Activated naive CD4-positive, alpha-beta T cell treated with anti-CD3 and anti-CD28 coated beads, Interleukin-2, amount 10 ng/mL, durations not matched to agents 7 days and 5 days (primary cell): ENCODE data around the gene AUNIP.
A peak's percentile ranks its signal among the peaks of the same experiment; 100 is the strongest.

Experiments used
- CTCF ChIA-PET: fragments of 350-600 bp; sonication (Branson Sonifier 250); formaldehyde crosslinking; loops from one replicate; lab custom pipeline; 2021; ENCODE audit warnings: antibody characterized with exemption; lab: Charles Lee
- DNase-seq: peaks from one replicate; pipeline ENCODE4 v3.0.0-alpha.2; 2020
- H3K27ac Mint-ChIP-seq: one replicate; pipeline ENCODE4 v1.8.0; 2021; ENCODE audit warnings: mild to moderate bottlenecking, moderate library complexity, mixed read lengths
- H3K27me3 Mint-ChIP-seq: one replicate; pipeline ENCODE4 v1.8.0; 2021; ENCODE audit warnings: mild to moderate bottlenecking, mixed read lengths
- H3K36me3 Mint-ChIP-seq: one replicate; pipeline ENCODE4 v1.8.0; 2021; ENCODE audit warnings: mixed read lengths
- H3K4me1 Mint-ChIP-seq: one replicate; pipeline ENCODE4 v1.8.0; 2021; ENCODE audit warnings: mixed read lengths
- H3K4me3 Mint-ChIP-seq: one replicate; pipeline ENCODE4 v1.8.0; 2021; ENCODE audit warnings: mild to moderate bottlenecking, moderate library complexity, mixed read lengths
- H3K9me3 Mint-ChIP-seq: one replicate; pipeline ENCODE4 v1.8.0; 2021; ENCODE audit warnings: mixed read lengths

Gene AUNIP

DNA sequence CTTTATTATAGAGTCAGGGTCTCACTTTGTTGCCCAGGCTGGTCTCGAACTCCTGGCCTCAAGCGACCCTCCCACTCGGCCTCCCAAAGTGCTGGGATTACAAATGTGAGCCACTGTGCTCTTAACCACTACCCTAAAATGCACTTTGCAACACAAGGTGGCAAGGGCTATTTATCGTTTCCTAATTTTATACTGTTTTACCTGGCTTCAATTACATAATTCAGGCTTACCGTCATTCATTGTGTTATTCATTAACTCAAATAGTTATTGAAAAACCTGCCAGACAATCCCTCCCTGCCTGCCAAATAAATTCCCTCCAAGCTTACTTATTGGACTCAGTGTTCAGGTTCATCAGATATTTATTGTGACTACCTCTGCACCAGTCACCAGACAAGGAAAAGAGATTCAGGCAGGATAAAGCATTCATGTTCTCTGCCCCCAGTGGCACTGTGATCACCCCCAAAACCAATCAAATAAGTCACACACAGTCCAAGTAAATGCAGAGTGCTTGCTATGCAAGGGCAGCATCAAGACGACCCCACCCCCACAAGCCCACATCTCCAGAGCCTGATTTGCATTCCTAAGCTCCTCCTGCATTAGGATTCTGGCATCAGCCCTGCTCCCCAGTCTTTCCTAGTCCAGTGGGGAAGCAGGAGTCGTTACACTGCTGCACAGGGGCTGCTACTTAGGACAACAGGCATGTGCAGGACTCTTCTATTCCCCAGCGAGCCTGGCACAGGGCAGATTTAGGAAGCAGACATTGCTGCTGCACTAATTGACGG lies 8.1 kb upstream of the AUNIP start:
- H3K27ac Mint-ChIP-seq: no peak overlapping the region
- H3K27me3 Mint-ChIP-seq: peaks cover 3% of the 10 kb centered on the region
- CTCF ChIA-PET: no interaction called here
- H3K9me3 Mint-ChIP-seq: no peaks in the 10 kb centered on the region
- DNase-seq: no peak
- H3K36me3 Mint-ChIP-seq: no peaks in the 10 kb centered on the region
- H3K4me1 Mint-ChIP-seq: no peaks in the 10 kb centered on the region
- H3K4me3 Mint-ChIP-seq: no peak overlapping the region

- Mint-ChIP-seq H3K27me3 (peaks cover 3% of the 10 kb centered on the region), H3K9me3 (no peaks in the 10 kb centered on the region), H3K36me3 (no peaks in the 10 kb centered on the region), H3K4me3 (no peak overlapping the region), H3K4me1 (peaks cover 6% of the 10 kb centered on the region), H3K27ac (no peak overlapping the region)
- CTCF ChIA-PET: no interaction called here
- no peak for DNase-seq
These were observed 7.0 kb upstream of the AUNIP start for GRCh38 chr1:25866288-25866687.

GRCh38 chr1:25864434-25864833 lies 5.2 kb upstream of the AUNIP start:
- CTCF ChIA-PET: no interaction called here
- no peak overlapping the region for H3K27ac Mint-ChIP-seq
- DNase-seq: no peak

DNA sequence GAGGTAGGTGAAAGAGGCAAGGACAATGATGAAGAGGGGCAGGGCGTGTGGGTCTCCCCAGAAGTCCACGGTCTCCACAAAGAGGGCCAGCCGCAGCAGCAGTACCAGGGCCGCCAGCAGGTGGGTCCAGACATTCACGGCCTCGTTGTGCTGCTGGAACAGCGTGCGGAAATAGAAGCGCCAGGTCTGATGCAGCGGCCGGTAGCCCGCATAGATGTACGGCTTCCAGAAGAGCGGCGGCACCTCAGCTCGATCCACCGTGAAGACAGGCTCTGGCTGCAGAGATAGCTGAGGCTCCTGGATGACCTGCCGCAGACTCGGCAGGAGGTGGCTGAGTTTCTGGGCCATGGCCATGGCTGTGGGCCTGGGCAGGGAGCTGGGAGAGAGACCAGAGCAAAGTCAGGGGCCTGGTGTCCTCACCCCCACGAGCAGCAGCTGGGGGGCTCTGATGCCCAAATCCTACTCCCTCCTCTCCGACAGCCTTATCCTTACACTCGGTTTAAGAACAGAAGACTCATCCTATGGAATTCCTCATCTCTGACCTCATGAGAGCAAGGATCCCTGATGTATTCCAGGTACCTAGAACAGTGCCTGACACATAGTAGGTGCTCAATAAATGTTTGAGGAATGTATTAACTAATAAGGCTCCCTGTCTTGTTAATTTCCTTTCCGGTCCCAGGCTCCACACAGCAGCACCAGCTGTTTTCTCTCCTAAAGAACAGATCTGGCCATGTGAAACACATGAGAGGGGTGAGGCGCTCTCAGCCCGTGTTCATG lies 4.4 kb upstream of the AUNIP start:
- CTCF ChIA-PET: interaction anchor here (1.7 kb wide), 1 partner anchor 16 kb away, joined by 3 read pairs; no protein-coding TSS in a partner anchor
- Mint-ChIP-seq H3K27me3 (no peaks in the 10 kb centered on the region), H3K4me3 (no peak overlapping the region), H3K36me3 (peaks cover 2% of the 10 kb centered on the region), H3K27ac (no peak overlapping the region), H3K9me3 (no peaks in the 10 kb centered on the region), H3K4me1 (peaks cover 26% of the 10 kb centered on the region)
- no peak for DNase-seq

More at GRCh38 chr1:25864434-25864833, 5.2 kb upstream of the AUNIP start:
- Mint-ChIP-seq H3K36me3 (peaks cover 1% of the 10 kb centered on the region), H3K9me3 (no peaks in the 10 kb centered on the region), H3K4me1 (peaks cover 20% of the 10 kb centered on the region), H3K4me3 (no peak overlapping the region), H3K27me3 (no peaks in the 10 kb centered on the region)

DNA sequence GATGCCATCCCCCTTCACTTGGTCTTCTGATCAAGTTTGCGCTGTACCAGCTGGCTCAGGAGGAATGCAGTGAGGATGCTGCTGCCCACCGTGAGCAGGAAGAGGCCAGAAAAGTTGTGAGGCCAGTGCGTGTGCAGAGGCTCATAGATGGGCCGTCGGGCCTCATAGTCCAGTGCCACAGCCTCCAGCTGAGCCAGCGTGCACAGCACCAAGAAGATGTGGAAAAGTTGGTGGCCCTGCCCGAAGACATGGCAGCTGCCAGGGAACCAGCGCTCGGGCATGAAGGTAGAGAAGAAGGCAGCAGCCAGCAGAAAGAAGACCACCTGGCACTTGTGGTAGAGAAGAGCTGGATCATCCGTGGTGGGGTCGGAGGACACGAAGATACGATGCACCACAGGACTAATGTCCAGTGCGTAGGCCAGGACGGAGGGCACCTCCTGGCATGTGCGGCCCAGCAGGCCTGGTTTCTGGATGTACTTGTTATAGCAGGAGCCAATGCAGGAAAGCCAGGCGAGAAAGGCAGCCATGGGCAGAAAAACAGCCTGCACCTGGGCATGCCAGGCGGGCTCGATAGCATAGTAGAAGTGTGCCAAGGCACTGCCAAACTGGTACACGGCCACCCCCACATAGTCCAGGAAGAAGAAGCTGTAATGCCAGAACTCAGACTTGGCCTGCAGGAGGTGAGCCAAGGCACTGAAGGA lies 3.7 kb upstream of the AUNIP start:
- DNase-seq: no peak
- Mint-ChIP-seq H3K27ac (no peak overlapping the region), H3K4me3 (no peak overlapping the region), H3K27me3 (no peaks in the 10 kb centered on the region), H3K9me3 (no peaks in the 10 kb centered on the region), H3K36me3 (peaks cover 2% of the 10 kb centered on the region), H3K4me1 (peaks cover 32% of the 10 kb centered on the region)
- CTCF ChIA-PET: interaction anchor here (1.3 to 1.7 kb wide), 2 partner anchors 12 to 16 kb away, joined by 3 read pairs; partner anchors contain the start of gene PAQR7

GRCh38 chr1:25861316-25862286 lies 2.3 kb upstream of the AUNIP start:
- Mint-ChIP-seq H3K9me3 (no peaks in the 10 kb centered on the region), H3K27ac (no peak overlapping the region), H3K4me1 (peaks cover 32% of the 10 kb centered on the region), H3K4me3 (no peak overlapping the region), H3K27me3 (no peaks in the 10 kb centered on the region), H3K36me3 (peaks cover 2% of the 10 kb centered on the region)
- no peak for DNase-seq
- CTCF ChIA-PET: interaction anchor here (1.3 to 1.7 kb wide), 2 partner anchors 14 to 18 kb away, joined by 3 read pairs; partner anchors contain the start of gene PAQR7

GRCh38 chr1:25858494-25858893 lies 763 bp downstream of the AUNIP start:
- Mint-ChIP-seq H3K27ac (peak overlapping the region; percentile 76), H3K36me3 (peaks cover 7% of the 10 kb centered on the region), H3K9me3 (no peaks in the 10 kb centered on the region), H3K4me3 (peak overlapping the region; percentile 87), H3K4me1 (peaks cover 34% of the 10 kb centered on the region), H3K27me3 (no peaks in the 10 kb centered on the region)
- CTCF ChIA-PET: interaction anchor here (1.2 kb wide), 1 partner anchor 139 kb away, joined by 3 read pairs; the partner anchor contains the start of gene PAFAH2
- no peak for DNase-seq

GRCh38 chr1:25856856-25857255 lies 2.4 kb downstream of the AUNIP start:
- Mint-ChIP-seq H3K27ac (no peak overlapping the region), H3K9me3 (no peaks in the 10 kb centered on the region), H3K4me3 (no peak overlapping the region), H3K4me1 (peaks cover 31% of the 10 kb centered on the region), H3K36me3 (peaks cover 12% of the 10 kb centered on the region), H3K27me3 (no peaks in the 10 kb centered on the region)
- CTCF ChIA-PET: no interaction called here
- DNase-seq: no peak

DNA sequence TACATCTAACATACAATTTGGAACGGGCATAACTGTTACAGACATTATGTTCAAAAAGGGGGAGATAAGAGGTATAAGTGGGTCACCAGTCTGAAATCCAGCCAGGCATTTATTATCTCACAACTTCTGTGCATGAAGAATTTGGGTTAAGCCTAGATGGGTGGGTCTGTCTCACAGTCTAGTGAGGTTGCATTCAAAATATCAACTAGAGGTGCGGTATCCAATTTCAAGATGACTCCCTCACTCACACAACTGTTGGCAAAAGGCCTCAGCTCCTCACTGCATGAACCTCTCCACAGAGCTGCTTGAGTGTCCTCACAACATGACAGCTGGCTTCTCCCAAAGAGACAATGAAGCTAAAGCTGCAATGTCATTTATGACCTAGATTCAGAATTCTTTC lies 4.7 kb downstream of the AUNIP start:
- Mint-ChIP-seq H3K9me3 (no peaks in the 10 kb centered on the region), H3K4me1 (peaks cover 15% of the 10 kb centered on the region)
- CTCF ChIA-PET: no interaction called here

DNA sequence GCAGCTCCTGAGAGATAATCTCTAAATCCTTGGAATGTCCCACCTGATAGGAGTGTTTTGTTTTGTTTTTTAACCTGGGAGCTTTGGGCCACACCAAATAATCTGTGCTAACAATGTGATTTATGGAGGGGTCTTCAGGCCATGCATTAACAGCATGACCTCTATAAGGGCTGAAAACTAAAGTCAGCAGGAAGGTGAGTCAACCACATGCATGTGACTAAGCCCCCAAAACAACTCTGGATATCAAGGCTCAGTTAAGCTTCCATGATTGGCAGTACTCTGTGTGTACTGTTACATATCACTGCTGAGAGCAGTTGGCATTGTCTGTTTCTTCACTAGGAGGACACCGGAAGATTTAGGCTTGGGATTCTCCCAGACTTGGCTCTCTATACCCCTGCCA lies 10.7 kb downstream of the AUNIP start:
- no peak overlapping the region for H3K4me3 Mint-ChIP-seq
- no peaks in the 10 kb centered on the region for H3K9me3 Mint-ChIP-seq
- CTCF ChIA-PET: no interaction called here
- H3K36me3 Mint-ChIP-seq: peaks cover 5% of the 10 kb centered on the region
- DNase-seq: no peak
- H3K4me1 Mint-ChIP-seq: no peaks in the 10 kb centered on the region
- no peak overlapping the region for H3K27ac Mint-ChIP-seq
- no peaks in the 10 kb centered on the region for H3K27me3 Mint-ChIP-seq

More for the DNA sequence above, 4.7 kb downstream of the AUNIP start:
- Mint-ChIP-seq H3K27me3 (no peaks in the 10 kb centered on the region), H3K27ac (no peak overlapping the region), H3K4me3 (no peak overlapping the region), H3K36me3 (peaks cover 12% of the 10 kb centered on the region)
- DNase-seq: no peak

- H3K36me3 Mint-ChIP-seq: peaks cover 2% of the 10 kb centered on the region
- H3K27ac Mint-ChIP-seq: no peak overlapping the region
- H3K4me1 Mint-ChIP-seq: no peaks in the 10 kb centered on the region
- H3K27me3 Mint-ChIP-seq: no peaks in the 10 kb centered on the region
- DNase-seq: no peak
- H3K9me3 Mint-ChIP-seq: no peaks in the 10 kb centered on the region
- CTCF ChIA-PET: no interaction called here
- H3K4me3 Mint-ChIP-seq: no peak overlapping the region
These were observed 11.3 kb downstream of the AUNIP start for GRCh38 chr1:25847929-25848328.

DNA sequence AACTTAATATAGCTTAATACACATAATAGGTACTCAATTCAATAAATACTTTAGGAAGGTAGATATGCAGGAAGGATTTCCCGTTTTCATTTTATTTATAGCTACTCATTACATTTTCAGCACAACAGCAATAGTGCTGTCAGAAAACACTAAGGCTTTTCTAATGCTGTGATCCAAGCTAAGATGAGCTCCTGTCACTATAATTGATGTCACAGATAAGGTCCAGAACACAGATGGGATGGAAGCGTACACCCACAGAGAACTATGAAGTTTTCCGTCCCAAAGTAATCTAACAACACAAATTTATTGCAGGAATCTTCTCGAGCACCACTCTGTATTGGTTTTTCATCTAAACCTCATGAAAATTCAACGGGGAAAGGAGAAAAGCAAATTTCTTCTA lies 13.6 kb downstream of the AUNIP start:
- no peak overlapping the region for H3K27ac Mint-ChIP-seq
- CTCF ChIA-PET: interaction anchor here (1.1 kb wide), 1 partner anchor 9 kb away, joined by 3 read pairs; no protein-coding TSS in a partner anchor
- no peaks in the 10 kb centered on the region for H3K9me3 Mint-ChIP-seq
- H3K4me1 Mint-ChIP-seq: no peaks in the 10 kb centered on the region
- H3K4me3 Mint-ChIP-seq: no peak overlapping the region
- H3K27me3 Mint-ChIP-seq: no peaks in the 10 kb centered on the region
- no peak for DNase-seq
- H3K36me3 Mint-ChIP-seq: no peaks in the 10 kb centered on the region
